ENCODE results near the gene ACSS3. TPM values are rescaled to one million over a fixed set of nuclear protein-coding genes. Genes with fewer than 3 reads are reported as not detected.
"Not testable (repeated sequence)": the region's sequence is repeated elsewhere in the genome, so short reads cannot be mapped to it uniquely, and the experiment has no call there.

ACSS3 gene
- total RNA-seq, 1 experiment from 2014 or later: not detected

- DNase-seq (ENCODE audit: low spot score): no peak
- in situ Hi-C loops (cut with HindIII; ENCODE audit: low sequenced_read_pairs): no loop called here
These were observed 131.1 kb downstream of the ACSS3 start for GRCh38 chr12:81209012-81209411.

- in situ Hi-C loops (cut with HindIII; ENCODE audit: low sequenced_read_pairs); DNase-seq (ENCODE audit: low spot score): not testable (repeated sequence)
These were observed 131.9 kb downstream of the ACSS3 start for GRCh38 chr12:81209772-81210225.

GRCh38 chr12:81211306-81211705 lies 133.4 kb downstream of the ACSS3 start:
- DNase-seq (ENCODE audit: low spot score): no peak
- in situ Hi-C loops (cut with HindIII; ENCODE audit: low sequenced_read_pairs): no loop called here

GRCh38 chr12:81212996-81213696 lies 135.3 kb downstream of the ACSS3 start:
- no peak for DNase-seq (ENCODE audit: low spot score)
- in situ Hi-C loops (cut with HindIII; ENCODE audit: low sequenced_read_pairs): no loop called here

GRCh38 chr12:81216739-81217138 lies 138.9 kb downstream of the ACSS3 start:
- DNase-seq (ENCODE audit: low spot score): no peak
- in situ Hi-C loops (cut with HindIII; ENCODE audit: low sequenced_read_pairs): no loop called here

GRCh38 chr12:81221681-81222080 lies 143.8 kb downstream of the ACSS3 start:
- in situ Hi-C loops (cut with HindIII; ENCODE audit: low sequenced_read_pairs): no loop called here
- DNase-seq (ENCODE audit: low spot score): no peak

GRCh38 chr12:81222846-81223592 lies 145.1 kb downstream of the ACSS3 start:
- DNase-seq (ENCODE audit: low spot score): no peak
- in situ Hi-C loops (cut with HindIII; ENCODE audit: low sequenced_read_pairs): no loop called here

GRCh38 chr12:81224626-81225025 lies 146.7 kb downstream of the ACSS3 start:
- no peak for DNase-seq (ENCODE audit: low spot score)
- in situ Hi-C loops (cut with HindIII; ENCODE audit: low sequenced_read_pairs): no loop called here

- in situ Hi-C loops (cut with HindIII; ENCODE audit: low sequenced_read_pairs): no loop called here
- DNase-seq (ENCODE audit: low spot score): no peak
These were observed 151.9 kb downstream of the ACSS3 start for GRCh38 chr12:81229759-81230158.

- in situ Hi-C loops (cut with HindIII; ENCODE audit: low sequenced_read_pairs): no loop called here
- no peak for DNase-seq (ENCODE audit: low spot score)
These were observed 153.9 kb downstream of the ACSS3 start for GRCh38 chr12:81231574-81232368.

GRCh38 chr12:81245458-81245857 lies 167.6 kb downstream of the ACSS3 start:
- in situ Hi-C loops (cut with HindIII; ENCODE audit: low sequenced_read_pairs): no loop called here
- no peak for DNase-seq (ENCODE audit: low spot score)

GRCh38 chr12:81245907-81246570 lies 168.2 kb downstream of the ACSS3 start:
- DNase-seq (ENCODE audit: low spot score): no peak
- in situ Hi-C loops (cut with HindIII; ENCODE audit: low sequenced_read_pairs): no loop called here

- in situ Hi-C loops (cut with HindIII; ENCODE audit: low sequenced_read_pairs): no loop called here
These were observed 172.1 kb downstream of the ACSS3 start for GRCh38 chr12:81249976-81250375.

GRCh38 chr12:81252228-81252627 lies 174.3 kb downstream of the ACSS3 start:
- DNase-seq (ENCODE audit: low spot score): no peak
- in situ Hi-C loops (cut with HindIII; ENCODE audit: low sequenced_read_pairs): no loop called here

More at GRCh38 chr12:81249976-81250375, 172.1 kb downstream of the ACSS3 start:
- DNase-seq (ENCODE audit: low spot score): no peak

- no peak for DNase-seq (ENCODE audit: low spot score)
- in situ Hi-C loops (cut with HindIII; ENCODE audit: low sequenced_read_pairs): no loop called here
These were observed 175.5 kb downstream of the ACSS3 start for GRCh38 chr12:81253360-81253759.

- no peak for DNase-seq (ENCODE audit: low spot score)
- in situ Hi-C loops (cut with HindIII; ENCODE audit: low sequenced_read_pairs): no loop called here
These were observed 177.6 kb downstream of the ACSS3 start for GRCh38 chr12:81255456-81255855.

GRCh38 chr12:81255947-81256346 lies 178.1 kb downstream of the ACSS3 start:
- no peak for DNase-seq (ENCODE audit: low spot score)
- in situ Hi-C loops (cut with HindIII; ENCODE audit: low sequenced_read_pairs): no loop called here

- in situ Hi-C loops (cut with HindIII; ENCODE audit: low sequenced_read_pairs): no loop called here
- peak; percentile 62 for DNase-seq (ENCODE audit: low spot score)
These were observed 180.2 kb downstream of the ACSS3 start for GRCh38 chr12:81257947-81258551.

GRCh38 chr12:81259360-81259759 lies 181.5 kb downstream of the ACSS3 start:
- in situ Hi-C loops (cut with HindIII; ENCODE audit: low sequenced_read_pairs): no loop called here
- DNase-seq (ENCODE audit: low spot score): no peak
